Heart left ventricle (tissue), 16 donors: Measurements from ENCODE around the gene TPP2. TPM values are rescaled to one million over a fixed set of nuclear protein-coding genes. Genes with fewer than 3 reads are reported as not detected.

Experiments used
- ATAC-seq, 4 donors: fragments of 200-7000 bp; cut with Tn5 transposase; one replicate each; pipeline ENCODE4 v1.9.1; 2020 to 2022; ENCODE audit warnings: moderate library complexity in 4 of 4, mild to moderate bottlenecking in 3 of 4, moderate number of reproducible peaks in 1 of 4
- DNase-seq, 5 donors: peaks; one replicate each; pipeline ENCODE4 v3.0.0-alpha.2; 2020
- H3K27ac ChIP-seq, 12 donors: fragments of 200-600 bp; sonication (generic) in 4 of 12; one replicate each; pipeline versions ENCODE4 v1.5.0 to v1.8.0; 2016 to 2022; ENCODE audit warnings: mild to moderate bottlenecking in 2 of 12
- H3K27me3 ChIP-seq, 9 donors: fragments of 200-600 bp; sonication (generic) in 2 of 9; one replicate each; pipeline versions ENCODE4 v1.5.1 to v1.8.0; 2016 to 2022; ENCODE audit warnings: mild to moderate bottlenecking in 3 of 9
- H3K36me3 ChIP-seq, 9 donors: fragments of 200-600 bp; sonication (generic) in 2 of 9; one replicate each; pipeline versions ENCODE4 v1.5.0 to v1.8.0; 2018 to 2022; ENCODE audit warnings: mild to moderate bottlenecking in 2 of 9
- H3K4me1 ChIP-seq, 12 donors: fragments of 200-600 bp; sonication (generic) in 4 of 12; one replicate each; pipeline versions ENCODE4 v1.5.0 to v1.8.0; 2016 to 2022; ENCODE audit warnings: mild to moderate bottlenecking in 3 of 12
- H3K4me3 ChIP-seq, 12 donors: fragments of 200-600 bp; sonication (generic) in 4 of 12; one replicate each; pipeline versions ENCODE4 v1.5.0 to v1.8.0; 2017 to 2022; ENCODE audit warnings: mild to moderate bottlenecking in 9 of 12, moderate library complexity in 4 of 12
- H3K9me3 ChIP-seq, 12 donors: fragments of 200-600 bp; sonication (generic) in 4 of 12; one replicate each; pipeline versions ENCODE4 v1.5.0 to v1.8.0; 2016 to 2022; ENCODE audit warnings: mild to moderate bottlenecking in 1 of 12
- POLR2A ChIP-seq, 2 donors: fragments of 450-650 bp; IDR thresholded peaks; one replicate each; pipeline ENCODE4 v1.6.1; 2017; ENCODE audit warnings: antibody characterized with exemption in 2 of 2, mild to moderate bottlenecking in 2 of 2, moderate library complexity in 2 of 2
- WGBS, 4 donors: extraction: QIAGEN DNeasy Blood & Tissue Kit in 2 of 4; methylation state at CpG; one replicate each; pipeline versions ENCODE4 v1.1.5 to v1.1.7; 2013 to 2018; 5-methylcytosine and 5-hydroxymethylcytosine counted together
- intact Hi-C, 10 donors: fragments of 100-400 bp; cut with DNase I; formaldehyde crosslinking; loops; one replicate each; pipeline versions ENCODE4 v1.11.1 to v1.14.2; 2022
- polyA plus RNA-seq, 2 donors: library from polyadenylated mRNA; stranded (reverse); fragments of 200-250 nt; gene quantifications; one replicate each; pipeline ENCODE4 v1.2.3, GENCODE V29; 2013
- total RNA-seq, 9 donors: library from RNA; depleted of rRNA in 2 of 9; stranded (reverse); fragments of >200 nt in 2 of 9; fragmentation: NEBNext Ultra II Directional in 3 of 9; extraction: Animal tissue kit (Norgen Biotek cat#: 25700) in 3 of 9; gene quantifications; one replicate each; pipeline versions ENCODE4 v1.1.0 to v1.2.4, GENCODE V29; 2016 to 2023
- TF ChIP-seq, protein P1 (sequence below), 12 donors: fragments of 200-600 bp; sonication (generic) in 4 of 12; IDR thresholded peaks; one replicate each; pipeline versions ENCODE4 v1.5.0 to v1.8.0; 2018 to 2022; ENCODE audit warnings: antibody characterized with exemption in 12 of 12, mild to moderate bottlenecking in 5 of 12
- donor health status: ischemic (EF 13 %, LVEDD 7.1; RV severe dilation, severe dysfunction).
- donor health status: healthy with polysubstance abuse.
- donor health status: DM: no; HTN: yes; CAD: no.
- donor health status: DM: no; HTN: no; CAD: no.
- donor health status: ischemic (EF 25% LVEDD 6.9; RV normal size, moderate dysfunction).
- donor health status: ischemic (EF 25% LVEDD 5.7; RV mildly dilated, moderate dysfunction).
- donor health status: healthy.
- donor health status: DM: yes; HTN: yes; CAD: no.
- donor health status: ischemic (EF 35%, LVEDD 5.7; RV mildly dilated, moderate dysfunction).
- donor health status: nonischemic (EF 11% LVEDD 7.7; RV severe dilation, severe dysfunction).
- donor health status: DM: yes; HTN: yes; CAD: no.
- donor health status: PGD.
- donor health status: ischemic (EF 29% LVEDD 5.4; RV normal size, mild dysfunction).
- donor health status: nonischemic (EF 23%, LVEDD 6.1; RV moderate dilation, normal function).

Gene TPP2
- total and polyA plus RNA-seq, 11 donors, result 13.0 to 37.9 (median 32.4) TPM

DNA sequence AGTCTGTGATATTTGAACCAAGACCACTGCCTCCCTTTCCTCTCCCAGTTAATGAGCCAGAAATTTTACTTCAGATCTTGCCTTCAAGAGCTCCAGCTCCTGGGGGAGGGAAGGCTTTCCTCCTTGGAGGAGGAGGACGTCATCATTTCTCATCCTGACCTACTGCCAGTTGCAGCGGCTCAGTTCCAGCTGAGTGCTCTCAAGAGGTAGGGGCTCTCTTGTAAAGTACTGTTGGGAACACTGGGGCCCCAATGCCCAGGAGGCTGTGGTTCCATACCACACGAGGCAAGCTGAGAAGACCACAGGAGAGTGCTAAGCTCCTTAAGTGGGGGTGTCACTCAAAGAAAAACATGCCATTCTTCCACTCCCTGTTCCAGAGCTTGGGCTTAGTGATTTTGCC, 61.9 kb downstream of the TPP2 start:
- H3K36me3 ChIP-seq, result peaks cover 0 to 86% (median 75%) of the 10 kb centered on the region in 9 donors
- ATAC-seq (no peak), DNase-seq (no peak)
- H3K9me3 ChIP-seq, result peaks cover 0 to 8% (median 0%) of the 10 kb centered on the region in 12 donors
- no peak overlapping the region for H3K27ac ChIP-seq
- no peaks in the 10 kb centered on the region for H3K27me3 ChIP-seq
- WGBS, 4 donors, result 76 to 95% (median 90%) methylated on average over 3 of the region's 3 CpGs
- no peak for TF ChIP-seq POLR2A (IDR thresholded peaks at IDR 0.05)
- TF ChIP-seq, protein P1, sequence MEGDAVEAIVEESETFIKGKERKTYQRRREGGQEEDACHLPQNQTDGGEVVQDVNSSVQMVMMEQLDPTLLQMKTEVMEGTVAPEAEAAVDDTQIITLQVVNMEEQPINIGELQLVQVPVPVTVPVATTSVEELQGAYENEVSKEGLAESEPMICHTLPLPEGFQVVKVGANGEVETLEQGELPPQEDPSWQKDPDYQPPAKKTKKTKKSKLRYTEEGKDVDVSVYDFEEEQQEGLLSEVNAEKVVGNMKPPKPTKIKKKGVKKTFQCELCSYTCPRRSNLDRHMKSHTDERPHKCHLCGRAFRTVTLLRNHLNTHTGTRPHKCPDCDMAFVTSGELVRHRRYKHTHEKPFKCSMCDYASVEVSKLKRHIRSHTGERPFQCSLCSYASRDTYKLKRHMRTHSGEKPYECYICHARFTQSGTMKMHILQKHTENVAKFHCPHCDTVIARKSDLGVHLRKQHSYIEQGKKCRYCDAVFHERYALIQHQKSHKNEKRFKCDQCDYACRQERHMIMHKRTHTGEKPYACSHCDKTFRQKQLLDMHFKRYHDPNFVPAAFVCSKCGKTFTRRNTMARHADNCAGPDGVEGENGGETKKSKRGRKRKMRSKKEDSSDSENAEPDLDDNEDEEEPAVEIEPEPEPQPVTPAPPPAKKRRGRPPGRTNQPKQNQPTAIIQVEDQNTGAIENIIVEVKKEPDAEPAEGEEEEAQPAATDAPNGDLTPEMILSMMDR (IDR thresholded peaks at IDR 0.05), result no peak
- no peaks in the 10 kb centered on the region for H3K4me1 ChIP-seq
- intact Hi-C loops, result loop anchor here in 2 of 10 donors (5.0 to 10.0 kb wide), 2 partner anchors 41 to 186 kb away; partner anchors contain the start of gene ERCC5 (in 1 of the 2)
- H3K4me3 ChIP-seq, result no peak overlapping the region

DNA sequence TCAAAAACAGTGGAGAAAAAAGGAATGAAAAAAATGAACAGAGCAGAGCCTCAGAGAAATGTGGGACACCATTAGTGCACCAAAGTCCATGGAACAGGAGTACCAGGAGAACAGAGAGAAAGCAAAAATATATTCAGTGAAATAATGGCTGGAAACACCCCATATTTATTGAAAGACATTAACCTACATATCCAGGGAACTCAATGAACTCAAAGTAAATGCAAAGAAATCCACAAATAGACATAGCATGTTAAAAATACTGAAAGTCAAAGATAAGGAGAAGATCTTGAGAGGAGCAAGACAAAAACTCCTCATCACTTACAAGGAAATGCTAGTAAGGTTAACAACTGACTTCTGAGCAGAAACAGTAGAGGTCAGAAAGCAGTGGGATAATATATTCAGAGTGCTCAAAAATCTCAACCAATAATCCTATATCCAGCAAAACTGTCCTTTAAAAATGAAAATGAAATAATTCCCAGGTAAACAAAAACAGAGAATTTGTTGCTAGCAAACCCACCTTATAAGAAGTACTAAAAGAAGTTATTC, 62.5 kb downstream of the TPP2 start:
- ATAC-seq, result no peak
- peaks cover 0 to 8% (median 0%) of the 10 kb centered on the region in 12 donors for H3K9me3 ChIP-seq
- H3K4me1 ChIP-seq, result no peaks in the 10 kb centered on the region
- intact Hi-C loops, result loop anchor here in 2 of 10 donors (5.0 to 10.0 kb wide), 2 partner anchors 42 to 186 kb away; partner anchors contain the start of gene ERCC5 (in 1 of the 2)
- H3K4me3 ChIP-seq, result no peak overlapping the region
- TF ChIP-seq, protein P1 (IDR thresholded peaks at IDR 0.05), result no peak
- TF ChIP-seq POLR2A (IDR thresholded peaks at IDR 0.05), result no peak
- no peak for DNase-seq
- peaks cover 0 to 87% (median 75%) of the 10 kb centered on the region in 9 donors for H3K36me3 ChIP-seq
- no peak overlapping the region for H3K27ac ChIP-seq
- H3K27me3 ChIP-seq, result no peaks in the 10 kb centered on the region

DNA sequence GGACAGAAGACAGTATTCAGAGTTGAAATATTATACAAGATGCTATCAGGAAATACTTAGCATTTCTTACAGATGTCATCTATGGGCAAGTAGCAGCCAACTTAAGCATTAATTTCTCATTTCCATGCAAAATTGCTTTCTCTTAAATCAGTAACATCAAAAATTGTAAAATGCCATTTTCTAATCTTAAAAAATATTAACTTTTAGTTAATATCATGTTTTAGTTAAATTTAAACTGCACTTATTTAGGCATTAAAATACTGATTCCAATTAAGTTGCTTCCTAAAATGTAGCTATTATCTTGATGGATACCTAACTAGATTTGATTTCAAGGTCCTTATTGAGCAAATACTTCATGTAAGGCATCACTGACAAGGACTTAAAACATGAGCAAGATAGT, 70.2 kb downstream of the TPP2 start:
- intact Hi-C loops, result no loop called here
- H3K27me3 ChIP-seq, result no peaks in the 10 kb centered on the region
- DNase-seq (no peak), ATAC-seq (no peak)
- peaks cover 0 to 14% (median 0%) of the 10 kb centered on the region in 12 donors for H3K9me3 ChIP-seq
- no peak overlapping the region for H3K4me3 ChIP-seq
- peaks cover 0 to 84% (median 73%) of the 10 kb centered on the region in 9 donors for H3K36me3 ChIP-seq
- TF ChIP-seq, protein P1 (IDR thresholded peaks at IDR 0.05), result no peak
- TF ChIP-seq POLR2A (IDR thresholded peaks at IDR 0.05), result no peak
- no peak overlapping the region for H3K27ac ChIP-seq
- no peaks in the 10 kb centered on the region for H3K4me1 ChIP-seq

DNA sequence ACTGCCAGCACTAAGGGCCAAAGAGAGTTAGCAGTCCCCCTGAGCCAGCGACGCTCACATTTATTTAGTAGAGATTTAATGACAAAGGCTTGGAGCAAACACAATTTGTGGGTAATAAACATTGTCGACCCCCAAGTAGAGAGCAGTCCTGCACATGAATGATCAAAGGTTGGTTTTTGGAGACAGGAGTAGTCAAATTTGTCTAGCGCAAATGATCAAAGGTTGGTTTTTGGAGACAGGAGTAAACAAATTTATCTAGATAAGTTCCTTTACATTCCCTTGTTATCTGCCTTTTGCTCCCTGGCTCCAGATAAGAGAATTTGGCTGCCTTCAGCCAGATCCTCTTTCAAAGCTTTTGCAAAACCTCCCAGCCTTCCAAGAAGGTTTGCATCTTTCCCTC, 71.1 kb downstream of the TPP2 start:
- ATAC-seq (no peak), DNase-seq (no peak)
- no peak for TF ChIP-seq POLR2A (IDR thresholded peaks at IDR 0.05)
- TF ChIP-seq, protein P1 (IDR thresholded peaks at IDR 0.05), result no peak
- H3K27me3 ChIP-seq, result no peaks in the 10 kb centered on the region
- intact Hi-C loops, result no loop called here
- H3K4me1 ChIP-seq, result no peaks in the 10 kb centered on the region
- peaks cover 0 to 14% (median 0%) of the 10 kb centered on the region in 12 donors for H3K9me3 ChIP-seq
- WGBS, 4 donors, result 97 to 99% (median 98%) methylated on average over 4 of the region's 4 CpGs
- peaks cover 0 to 91% (median 76%) of the 10 kb centered on the region in 9 donors for H3K36me3 ChIP-seq
- no peak overlapping the region for H3K27ac ChIP-seq
- H3K4me3 ChIP-seq, result no peak overlapping the region
